Measurements from ENCODE around the gene NCMAP. TPM values are rescaled to one million over a fixed set of nuclear protein-coding genes. Genes with fewer than 3 reads are reported as not detected.

Gene NCMAP
- total and polyA plus RNA-seq, 2 of the 4 experiments (the other 2 are of a cell fraction): not detected

DNA sequence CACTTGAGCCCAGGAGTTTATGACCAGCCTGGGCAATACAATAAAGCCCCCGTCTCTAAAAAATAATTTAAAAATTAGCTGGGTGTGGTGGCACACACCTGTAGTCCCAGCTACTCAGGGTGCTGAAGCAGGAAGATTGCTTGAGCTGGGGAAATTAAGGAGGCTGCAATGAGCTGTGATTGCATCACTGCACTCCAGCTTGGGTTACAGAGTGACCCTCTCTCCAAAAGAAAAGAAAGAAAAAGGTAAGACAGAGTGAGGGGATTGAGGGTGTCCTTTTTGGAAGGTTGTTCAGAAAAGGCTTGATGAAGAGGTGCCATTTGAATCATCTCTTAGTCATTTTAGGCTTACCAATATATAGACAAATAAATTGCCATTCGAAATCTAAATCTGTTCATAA, 83.2 kb downstream of the NCMAP start:
- WGBS, 2 experiments (ENCODE audit: extremely low coverage in 2 of 2, insufficient read length in 1 of 2): no CpG with 5 or more reads among the region's 2 CpGs
- CTCF ChIA-PET: interaction anchor here (1.1 kb wide), 1 partner anchor 46 kb away, joined by 3 read pairs; no protein-coding TSS in a partner anchor
- no TSS peak for BruUV-seq (replicated peaks)

More for the DNA sequence above, 83.2 kb downstream of the NCMAP start:
- in situ Hi-C loops (cut with MboI; ENCODE audit: low sequenced_read_pairs): loop anchor here (10.0 kb wide), 1 partner anchor 244 kb away; no protein-coding TSS in a partner anchor
- H2BK15ac ChIP-seq (ENCODE audit: low read depth, low read length): no peak overlapping the region
- no peak overlapping the region for H2AK5ac ChIP-seq (ENCODE audit: low read depth, low read length)
- no peaks in the 10 kb centered on the region for H3K36me3 ChIP-seq (ENCODE audit: control insufficient read depth, insufficient read depth, low read length)
- H3K4me1 ChIP-seq (ENCODE audit: control insufficient read depth, insufficient read depth, low read length): peaks cover 6% of the 10 kb centered on the region
- no peak overlapping the region for H3K18ac ChIP-seq (ENCODE audit: low read depth, low read length)
- H3K56ac ChIP-seq (ENCODE audit: extremely low read depth, insufficient read depth, low read length): no peak overlapping the region
- no peak overlapping the region for H4K8ac ChIP-seq (ENCODE audit: low read depth in 2 of 2, low read length in 2 of 2)
- H3K27me3 ChIP-seq (ENCODE audit: control insufficient read depth, insufficient read depth, low read length): peaks cover 10% of the 10 kb centered on the region
- no peak for DNase-seq
- no peaks in the 10 kb centered on the region for H3K9me3 ChIP-seq (ENCODE audit: control insufficient read depth, insufficient read depth, low read length)
- dilution Hi-C loops (cut with HindIII; ENCODE audit: low sequenced_read_pairs, unreplicated experiment): no loop called here
- no peak overlapping the region for H3K23ac ChIP-seq (ENCODE audit: low read depth, low read length)
- no peak for ATAC-seq (ENCODE audit: low read depth)
- H2BK120ac ChIP-seq (ENCODE audit: low read depth, low read length): no peak overlapping the region
- H2AFZ ChIP-seq (replicated peaks; ENCODE audit: low read length, poor library complexity): no peak overlapping the region
- H2AK9ac ChIP-seq (replicated peaks; ENCODE audit: low read depth, low read length, poor library complexity): no peak overlapping the region
- H3K14ac ChIP-seq (replicated peaks; ENCODE audit: low read depth, low read length): no peak overlapping the region
- H3K4me2 ChIP-seq (ENCODE audit: low read depth, low read length): no peak overlapping the region
- no peak overlapping the region for H4K91ac ChIP-seq (ENCODE audit: insufficient read depth, low read depth, low read length)
- no peak overlapping the region for H2BK20ac ChIP-seq (ENCODE audit: low read depth, low read length)
- H3K4me3 ChIP-seq (ENCODE audit: insufficient read depth, low read depth, low read length): no peak overlapping the region
- intact Hi-C loops (cut with micrococcal nuclease): loop anchor here (5.0 kb wide), 1 partner anchor 97 kb away; no protein-coding TSS in a partner anchor
- peaks cover 9% of the 10 kb centered on the region for H4K20me1 ChIP-seq (ENCODE audit: insufficient read depth, low read length)
- no peak for TF ChIP-seq FOS (IDR thresholded peaks at IDR 0.05; ENCODE audit: low read depth, low read length)
- TF ChIP-seq CEBPB (IDR thresholded peaks at IDR 0.05; ENCODE audit: low read depth, low read length): 0 out of 2 replicates have a peak, but pooled peaks have one; percentile 45
- H4K5ac ChIP-seq (ENCODE audit: low read depth, low read length): no peak overlapping the region
- no peak overlapping the region for H3K27ac ChIP-seq (ENCODE audit: insufficient read depth, low read length)
- POLR2A ChIA-PET (ENCODE audit: unreplicated experiment): no interaction called here
- H2BK5ac ChIP-seq (ENCODE audit: low read depth, low read length, poor library complexity, severe bottlenecking): no peak overlapping the region
- no peak overlapping the region for H3K4ac ChIP-seq (ENCODE audit: low read depth, low read length)
- peaks cover 6% of the 10 kb centered on the region for H3K9me1 ChIP-seq (ENCODE audit: insufficient read depth, low read length)
- no peak overlapping the region for H3K9ac ChIP-seq (ENCODE audit: low read depth, low read length)
- H3K79me1 ChIP-seq (ENCODE audit: low read depth in 1 of 2, low read length in 2 of 2): peaks cover 5 to 9% of the 10 kb centered on the region in 2 experiments; a peak in 3 of 4 replicates
